HepG2 (cell line): ENCODE data around the gene SVBP. TPM values are rescaled to one million over a fixed set of nuclear protein-coding genes. Genes with fewer than 3 reads are reported as not detected.

Source experiments
- ATAC-seq: fragments of 200-7000 bp; cut with Tn5 transposase; 3 replicates; pipeline ENCODE4 v1.9.1; 2020; ENCODE audit warnings: mild to moderate bottlenecking, moderate library complexity
- BruUV-seq: library from RNA; stranded (reverse); fragments of 400-500 nt; replicated peaks from 2 replicates; lab custom pipeline; 2021; lab: Mats Ljungman, UMichigan
- CTCF ChIA-PET: fragments of 300-600 bp; formaldehyde crosslinking; extraction: SDS; loops from one replicate; lab custom pipeline; 2021; ENCODE audit warnings: low total read pairs, inconsistent platforms, low intra/inter-chr PET ratio; lab: Yijun Ruan, JAX
- POLR2A ChIA-PET: fragments of 350-600 bp; sonication (Branson Sonifier 250); formaldehyde crosslinking; loops from one replicate; lab custom pipeline; 2020; ENCODE audit warnings: antibody characterized with exemption, inconsistent platforms; lab: Yijun Ruan, JAX
- DNase-seq: peaks from one replicate; pipeline ENCODE4 v3.0.0-alpha.2; 2015; ENCODE audit warnings: low spot score
- FAIRE-seq: peaks from 3 replicates; lab custom pipeline; 2011; peaks lifted over from hg19 to GRCh38; lab: Jason Lieb, UNC
- H2AFZ ChIP-seq: one replicate; pipeline ENCODE4 v1.6.1; 2011; ENCODE audit warnings: low read length, inconsistent platforms
- H3K27ac ChIP-seq: fragments of 300-600 bp; 3 replicates; pipeline ENCODE4 v1.8.0; 2011; ENCODE audit warnings: mixed run types, mild to moderate bottlenecking, mixed read lengths, low read length, inconsistent platforms; ENCODE audit not compliant: insufficient read depth; ENCODE audit errors: extremely low read length
- H3K27me3 ChIP-seq, 2 experiments: fragments of 200-600 bp in 1 of 2; 2 replicates in 1 of 2; 3 replicates in 1 of 2; pipeline versions ENCODE4 v1.6.0 to v1.8.0; 2011; ENCODE audit warnings: low read length in 2 of 2, mild to moderate bottlenecking in 2 of 2, moderate library complexity in 2 of 2, inconsistent platforms in 1 of 2; ENCODE audit not compliant: insufficient read depth in 2 of 2, control insufficient read depth in 1 of 2
- H3K36me3 ChIP-seq, 2 experiments: fragments of 200-600 bp in 1 of 2; replicated peaks in 1 of 2; 2 replicates in 1 of 2; 3 replicates in 1 of 2; pipeline versions ENCODE4 v1.5.1 to v1.8.0; 2011; ENCODE audit warnings: low read length in 2 of 2, inconsistent platforms in 1 of 2; ENCODE audit not compliant: insufficient read depth in 2 of 2, control insufficient read depth in 1 of 2
- H3K4me1 ChIP-seq: 2 replicates; pipeline ENCODE4 v1.5.1; 2012; ENCODE audit warnings: low read length, inconsistent platforms; ENCODE audit not compliant: insufficient read depth
- H3K4me2 ChIP-seq: 2 replicates; pipeline ENCODE4 v1.6.0; 2011; ENCODE audit warnings: low read depth, low read length, inconsistent platforms
- H3K4me3 ChIP-seq, 3 experiments: fragments of 200-600 bp in 1 of 3; sonication (generic), shearing (Covaris generic) in 1 of 3; replicated peaks in 1 of 3; 2 replicates each; pipeline ENCODE4 v1.5.1; 2011 to 2016; ENCODE audit warnings: low read length in 3 of 3, inconsistent platforms in 2 of 3, low read depth in 2 of 3, mild to moderate bottlenecking in 2 of 3, control low read depth in 1 of 3, mixed read lengths in 1 of 3; ENCODE audit not compliant: insufficient read depth in 1 of 3
- H3K79me2 ChIP-seq: one replicate; pipeline ENCODE4 v1.6.1; 2011; ENCODE audit warnings: low read length, inconsistent platforms; ENCODE audit not compliant: insufficient read depth
- H3K9ac ChIP-seq: 2 replicates; pipeline ENCODE4 v1.6.0; 2011; ENCODE audit warnings: mild to moderate bottlenecking, low read depth, low read length, inconsistent platforms; ENCODE audit not compliant: insufficient read depth
- H3K9me3 ChIP-seq: 2 replicates; pipeline ENCODE4 v1.5.1; 2012; ENCODE audit warnings: mild to moderate bottlenecking, low read length
- H4K20me1 ChIP-seq: 2 replicates; pipeline ENCODE4 v1.6.0; 2011; ENCODE audit warnings: inconsistent platforms, mild to moderate bottlenecking, low read length, moderate library complexity; ENCODE audit not compliant: insufficient read depth
- ELF1 ChIP-seq: sonication (generic); formaldehyde crosslinking; IDR thresholded peaks from 2 replicates; pipeline ENCODE4 v1.4.0; 2020; ENCODE audit warnings: missing genetic modification reagents
- FOXP4 ChIP-seq: sonication (generic); formaldehyde crosslinking; IDR thresholded peaks from 2 replicates; pipeline ENCODE4 v1.4.0; 2020; ENCODE audit warnings: missing genetic modification reagents
- SKIL ChIP-seq: sonication (generic); formaldehyde crosslinking; IDR thresholded peaks from 2 replicates; pipeline ENCODE4 v1.8.0; 2022; ENCODE audit warnings: missing genetic modification reagents, mild to moderate bottlenecking, moderate library complexity, borderline replicate concordance
- ZNF792 ChIP-seq: IDR thresholded peaks from 2 replicates; pipeline ENCODE4 v1.6.1; 2016
- ZXDC ChIP-seq: sonication (generic); formaldehyde crosslinking; IDR thresholded peaks from 2 replicates; pipeline ENCODE4 v1.5.0; 2020; ENCODE audit warnings: mild to moderate bottlenecking, missing genetic modification reagents
- WGBS: methylation state at CpG from one replicate; pipeline ENCODE4 v1.1.6; 2017; ENCODE audit warnings: low lambda C conversion rate; 5-methylcytosine and 5-hydroxymethylcytosine counted together
- in situ Hi-C: cut with HindIII; loops from 2 replicates; pipeline ENCODE4 v1.10.0; 2017; ENCODE audit warnings: low pct_unique_long_range_greater_than_20kb; ENCODE audit not compliant: extremely low pct_ligation_motif_present
- intact Hi-C: fragments of 100-400 bp; cut with micrococcal nuclease; formaldehyde crosslinking; loops from one replicate; pipeline ENCODE4 v1.10.0; 2022; ENCODE audit not compliant: unreplicated experiment
- polyA plus RNA-seq, 8 experiments: library from polyadenylated mRNA; depleted of rRNA in 3 of 8; stranded (reverse) in 7 of 8; unstranded in 1 of 8; fragments of >200 nt; fragmentation: Illumina TruSeq in 4 of 8; extraction: Trizol in 4 of 8; gene quantifications; 2 replicates each; pipeline versions ENCODE4 v1.2.1 to v1.2.3, GENCODE V29; 2011 to 2016; ENCODE audit warnings: low read depth in 4 of 8, missing spikeins in 1 of 8, mixed read lengths in 1 of 8; ENCODE audit not compliant: insufficient read depth in 1 of 8
- total RNA-seq, 5 experiments: library from RNA; depleted of rRNA; stranded (reverse); fragments of >200 nt; fragmentation: Illumina TruSeq; extraction: Trizol; gene quantifications; 2 replicates each; pipeline ENCODE4 v1.2.3, GENCODE V29; 2016; ENCODE audit warnings: low read depth in 1 of 5

SVBP gene
- total and polyA plus RNA-seq, 2 of the 13 experiments (the other 11 are each of a cell fraction or from before 2014, with no cell fraction given), result 28.8 to 48.2 TPM

- Histone ChIP-seq H2AFZ (no peak overlapping the region), H3K4me2 (no peak overlapping the region), H3K4me3 (no peak overlapping the region), H3K79me2 (no peaks in the 10 kb centered on the region), H3K27me3 (no peaks in the 10 kb centered on the region), H3K9me3 (no peaks in the 10 kb centered on the region), H3K9ac (no peak overlapping the region), H3K36me3 (no peaks in the 10 kb centered on the region), H4K20me1 (no peaks in the 10 kb centered on the region), H3K27ac (no peak overlapping the region), H3K4me1 (no peaks in the 10 kb centered on the region)
- ChIA-PET CTCF (no interaction called here), POLR2A (no interaction called here)
- no TSS peak for BruUV-seq
- FAIRE-seq (no peak), ATAC-seq (no peak), DNase-seq (no peak)
- intact Hi-C loops (no loop called here), in situ Hi-C loops (no loop called here)
- 79% methylated on average over 5 of the region's 5 CpGs for WGBS
- TF ChIP-seq FOXP4 (CRISPR knock-in tag), result no peak
- no peak for TF ChIP-seq ZNF792
- TF ChIP-seq ELF1 (CRISPR knock-in tag), result no peak
- no peak for TF ChIP-seq ZXDC (CRISPR knock-in tag)
- TF ChIP-seq SKIL (CRISPR knock-in tag), result no peak
Observed at GRCh38 chr1:42797979-42798378, 19.2 kb downstream of the SVBP start.
